ENCODE data around the gene GGCT. TPM values are rescaled to one million over a fixed set of nuclear protein-coding genes. Genes with fewer than 3 reads are reported as not detected.
"Not testable (repeated sequence)": the region's sequence is repeated elsewhere in the genome, so short reads cannot be mapped to it uniquely, and the experiment has no call there.

GGCT gene
- total RNA-seq (2014; rRNA removed; shearing (Covaris generic); ENCODE audit: low replicate concordance), result 62.6 and 71.6 TPM in 2 replicates

GRCh38 chr7:30504301-30505173 lies at the start of gene GGCT:
Gene GGCT (minus strand): TSS chr7:30504829. CDS start chr7:30504709, 120 bp downstream.
- in situ Hi-C loops (cut with HindIII; ENCODE audit: low pct_unique_long_range_greater_than_20kb, low sequenced_read_pairs), result no loop called here
- peak; percentile 99 for DNase-seq (ENCODE audit: low read depth)

GRCh38 chr7:30553546-30553945 lies 48.9 kb upstream of the GGCT start:
- no peak for DNase-seq (ENCODE audit: low read depth)
- in situ Hi-C loops (cut with HindIII; ENCODE audit: low pct_unique_long_range_greater_than_20kb, low sequenced_read_pairs), result no loop called here

- no peak for DNase-seq (ENCODE audit: low read depth)
- in situ Hi-C loops (cut with HindIII; ENCODE audit: low pct_unique_long_range_greater_than_20kb, low sequenced_read_pairs), result no loop called here
Measured at GRCh38 chr7:30553141-30553540, 48.5 kb upstream of the GGCT start.

GRCh38 chr7:30552330-30552729 lies 47.7 kb upstream of the GGCT start:
- in situ Hi-C loops (cut with HindIII; ENCODE audit: low pct_unique_long_range_greater_than_20kb, low sequenced_read_pairs), result no loop called here
- no peak for DNase-seq (ENCODE audit: low read depth)

- in situ Hi-C loops (cut with HindIII; ENCODE audit: low pct_unique_long_range_greater_than_20kb, low sequenced_read_pairs), result no loop called here
- DNase-seq (ENCODE audit: low read depth), result no peak
Measured at GRCh38 chr7:30549931-30550493, 45.4 kb upstream of the GGCT start.

- in situ Hi-C loops (cut with HindIII; ENCODE audit: low pct_unique_long_range_greater_than_20kb, low sequenced_read_pairs), result no loop called here
- peak; percentile 57 for DNase-seq (ENCODE audit: low read depth)
Measured at GRCh38 chr7:30548845-30549244, 44.2 kb upstream of the GGCT start.

GRCh38 chr7:30546596-30546995 lies 42.0 kb upstream of the GGCT start:
- DNase-seq (ENCODE audit: low read depth), result no peak
- in situ Hi-C loops (cut with HindIII; ENCODE audit: low pct_unique_long_range_greater_than_20kb, low sequenced_read_pairs), result no loop called here

GRCh38 chr7:30545791-30546555 lies 41.3 kb upstream of the GGCT start:
- in situ Hi-C loops (cut with HindIII; ENCODE audit: low pct_unique_long_range_greater_than_20kb, low sequenced_read_pairs), result no loop called here
- DNase-seq (ENCODE audit: low read depth), result no peak

- no peak for DNase-seq (ENCODE audit: low read depth)
- in situ Hi-C loops (cut with HindIII; ENCODE audit: low pct_unique_long_range_greater_than_20kb, low sequenced_read_pairs), result no loop called here
Measured at GRCh38 chr7:30543813-30544525, 39.3 kb upstream of the GGCT start.

- DNase-seq (ENCODE audit: low read depth); in situ Hi-C loops (cut with HindIII; ENCODE audit: low pct_unique_long_range_greater_than_20kb, low sequenced_read_pairs): not testable (repeated sequence)
Measured at GRCh38 chr7:30543115-30543514, 38.5 kb upstream of the GGCT start.

GRCh38 chr7:30533886-30534285 lies 29.3 kb upstream of the GGCT start:
- DNase-seq (ENCODE audit: low read depth), result no peak
- in situ Hi-C loops (cut with HindIII; ENCODE audit: low pct_unique_long_range_greater_than_20kb, low sequenced_read_pairs), result no loop called here

- in situ Hi-C loops (cut with HindIII; ENCODE audit: low pct_unique_long_range_greater_than_20kb, low sequenced_read_pairs), result no loop called here
- DNase-seq (ENCODE audit: low read depth), result no peak
Measured at GRCh38 chr7:30531286-30531685, 26.7 kb upstream of the GGCT start.

- DNase-seq (ENCODE audit: low read depth), result no peak
- in situ Hi-C loops (cut with HindIII; ENCODE audit: low pct_unique_long_range_greater_than_20kb, low sequenced_read_pairs), result no loop called here
Measured at GRCh38 chr7:30530373-30530772, 25.7 kb upstream of the GGCT start.

GRCh38 chr7:30528779-30529178 lies 24.1 kb upstream of the GGCT start:
- DNase-seq (ENCODE audit: low read depth), result no peak
- in situ Hi-C loops (cut with HindIII; ENCODE audit: low pct_unique_long_range_greater_than_20kb, low sequenced_read_pairs), result no loop called here

GRCh38 chr7:30527297-30527696 lies 22.7 kb upstream of the GGCT start:
- DNase-seq (ENCODE audit: low read depth); in situ Hi-C loops (cut with HindIII; ENCODE audit: low pct_unique_long_range_greater_than_20kb, low sequenced_read_pairs): not testable (repeated sequence)

- DNase-seq (ENCODE audit: low read depth), result peak; percentile 21
- in situ Hi-C loops (cut with HindIII; ENCODE audit: low pct_unique_long_range_greater_than_20kb, low sequenced_read_pairs), result no loop called here
Measured at GRCh38 chr7:30526163-30526562, 21.5 kb upstream of the GGCT start.

- DNase-seq (ENCODE audit: low read depth), result no peak
- in situ Hi-C loops (cut with HindIII; ENCODE audit: low pct_unique_long_range_greater_than_20kb, low sequenced_read_pairs), result no loop called here
Measured at GRCh38 chr7:30525429-30525828, 20.8 kb upstream of the GGCT start.

GRCh38 chr7:30524545-30524944 lies 19.9 kb upstream of the GGCT start:
- in situ Hi-C loops (cut with HindIII; ENCODE audit: low pct_unique_long_range_greater_than_20kb, low sequenced_read_pairs), result no loop called here
- DNase-seq (ENCODE audit: low read depth), result no peak
